MM.1S (cell line): ENCODE measurements around the gene ARSG.

ENCODE experiments used
- EZH2 ChIP-seq: fragments of 300-600 bp; sonication (generic); optimal IDR thresholded peaks from 2 replicates; pipeline ENCODE3; 2017; ENCODE audit warnings: low read depth, mild to moderate bottlenecking, antibody characterized with exemption, low read length, mixed read lengths
- EZH2phosphoT487 ChIP-seq: fragments of 300-600 bp; sonication (generic); IDR thresholded peaks from 2 replicates; pipeline ENCODE4 v1.6.1; 2018; ENCODE audit warnings: antibody characterized with exemption, low read length
- TF ChIP-seq, protein P1 (sequence below): fragments of 300-600 bp; sonication (generic); IDR thresholded peaks from 2 replicates; pipeline ENCODE4 v1.5.1; 2016; ENCODE audit warnings: antibody characterized with exemption, low read length, mixed read lengths

DNA sequence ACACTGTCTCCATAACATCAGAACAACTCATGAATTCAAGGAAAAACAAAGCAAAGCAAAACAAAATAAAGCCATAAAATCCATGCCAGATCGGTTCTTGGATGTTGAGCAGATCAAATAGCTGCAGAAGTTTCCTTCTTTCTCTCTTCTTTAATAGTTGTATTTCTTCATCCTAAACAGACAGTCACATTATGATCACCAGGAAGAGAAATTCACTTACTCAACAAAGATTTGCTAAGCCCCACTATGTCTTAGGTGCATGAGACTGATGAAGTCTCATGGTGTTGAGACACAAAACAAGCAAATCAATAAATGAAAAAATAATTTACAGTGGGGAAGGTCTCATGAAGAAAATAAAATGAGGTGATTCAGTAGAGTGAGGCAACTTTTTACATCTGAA lies 93.2 kb downstream of the ARSG start:
- TF ChIP-seq, protein P1, sequence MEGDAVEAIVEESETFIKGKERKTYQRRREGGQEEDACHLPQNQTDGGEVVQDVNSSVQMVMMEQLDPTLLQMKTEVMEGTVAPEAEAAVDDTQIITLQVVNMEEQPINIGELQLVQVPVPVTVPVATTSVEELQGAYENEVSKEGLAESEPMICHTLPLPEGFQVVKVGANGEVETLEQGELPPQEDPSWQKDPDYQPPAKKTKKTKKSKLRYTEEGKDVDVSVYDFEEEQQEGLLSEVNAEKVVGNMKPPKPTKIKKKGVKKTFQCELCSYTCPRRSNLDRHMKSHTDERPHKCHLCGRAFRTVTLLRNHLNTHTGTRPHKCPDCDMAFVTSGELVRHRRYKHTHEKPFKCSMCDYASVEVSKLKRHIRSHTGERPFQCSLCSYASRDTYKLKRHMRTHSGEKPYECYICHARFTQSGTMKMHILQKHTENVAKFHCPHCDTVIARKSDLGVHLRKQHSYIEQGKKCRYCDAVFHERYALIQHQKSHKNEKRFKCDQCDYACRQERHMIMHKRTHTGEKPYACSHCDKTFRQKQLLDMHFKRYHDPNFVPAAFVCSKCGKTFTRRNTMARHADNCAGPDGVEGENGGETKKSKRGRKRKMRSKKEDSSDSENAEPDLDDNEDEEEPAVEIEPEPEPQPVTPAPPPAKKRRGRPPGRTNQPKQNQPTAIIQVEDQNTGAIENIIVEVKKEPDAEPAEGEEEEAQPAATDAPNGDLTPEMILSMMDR = no peak
- no peak for TF ChIP-seq EZH2
- no peak for TF ChIP-seq EZH2phosphoT487
